ENCODE results near the gene TMEM175.

Gene TMEM175

DNA sequence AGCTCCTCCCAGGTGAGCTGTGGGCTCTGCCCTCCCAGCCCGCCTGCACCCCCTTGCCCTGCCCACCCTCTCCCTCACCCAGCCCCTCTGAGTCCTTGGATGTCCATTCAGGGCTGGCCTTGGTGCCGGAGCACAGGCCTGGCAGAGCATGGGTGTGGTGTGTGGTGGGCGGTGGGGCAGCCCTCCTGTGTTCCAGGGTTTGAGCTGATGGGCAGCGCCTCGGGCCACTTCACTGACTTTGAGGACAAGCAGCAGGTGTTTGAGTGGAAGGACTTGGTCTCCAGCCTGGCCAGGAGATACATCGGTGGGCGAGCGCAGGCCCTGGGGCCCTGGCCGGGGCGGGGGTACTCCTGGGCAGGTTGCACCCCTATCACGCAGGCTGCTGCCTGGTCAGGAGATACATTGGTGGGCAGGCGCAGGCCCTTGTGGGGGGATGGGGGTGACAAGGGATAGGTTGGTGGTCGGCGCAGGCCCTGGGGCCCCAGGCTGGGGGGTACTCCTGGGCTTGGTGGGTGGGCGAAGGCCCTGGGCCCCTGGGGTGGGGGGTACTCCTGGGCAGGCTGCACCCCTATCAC is 68.5 kb downstream of the TMEM175 start:
- TF ChIP-seq ZNF274 (IDR thresholded peaks at IDR 0.05; ENCODE audit: low read depth, low read length): no peak
- H3K4me3 ChIP-seq (ENCODE audit: low read length): no peak overlapping the region

DNA sequence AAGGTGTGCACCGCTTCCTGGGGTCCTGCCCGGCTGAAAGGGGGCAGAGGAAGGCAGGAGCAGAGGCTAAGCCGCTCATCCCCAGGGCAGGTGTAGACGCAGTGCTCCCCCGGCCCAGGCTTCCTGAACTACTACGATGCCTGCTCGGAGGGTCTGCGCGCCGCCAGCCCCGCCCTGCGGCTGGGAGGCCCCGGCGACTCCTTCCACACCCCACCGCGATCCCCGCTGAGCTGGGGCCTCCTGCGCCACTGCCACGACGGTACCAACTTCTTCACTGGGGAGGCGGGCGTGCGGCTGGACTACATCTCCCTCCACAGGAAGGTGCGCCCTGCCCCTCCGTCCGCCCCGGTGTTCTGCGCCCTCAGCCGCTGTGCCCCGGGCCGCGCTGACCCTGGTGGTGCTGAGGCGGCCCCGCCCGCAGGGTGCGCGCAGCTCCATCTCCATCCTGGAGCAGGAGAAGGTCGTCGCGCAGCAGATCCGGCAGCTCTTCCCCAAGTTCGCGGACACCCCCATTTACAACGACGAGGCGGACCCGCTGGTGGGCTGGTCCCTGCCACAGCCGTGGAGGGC is 69.4 kb downstream of the TMEM175 start:
- no peak for TF ChIP-seq ZNF274 (IDR thresholded peaks at IDR 0.05; ENCODE audit: low read depth, low read length)

DNA sequence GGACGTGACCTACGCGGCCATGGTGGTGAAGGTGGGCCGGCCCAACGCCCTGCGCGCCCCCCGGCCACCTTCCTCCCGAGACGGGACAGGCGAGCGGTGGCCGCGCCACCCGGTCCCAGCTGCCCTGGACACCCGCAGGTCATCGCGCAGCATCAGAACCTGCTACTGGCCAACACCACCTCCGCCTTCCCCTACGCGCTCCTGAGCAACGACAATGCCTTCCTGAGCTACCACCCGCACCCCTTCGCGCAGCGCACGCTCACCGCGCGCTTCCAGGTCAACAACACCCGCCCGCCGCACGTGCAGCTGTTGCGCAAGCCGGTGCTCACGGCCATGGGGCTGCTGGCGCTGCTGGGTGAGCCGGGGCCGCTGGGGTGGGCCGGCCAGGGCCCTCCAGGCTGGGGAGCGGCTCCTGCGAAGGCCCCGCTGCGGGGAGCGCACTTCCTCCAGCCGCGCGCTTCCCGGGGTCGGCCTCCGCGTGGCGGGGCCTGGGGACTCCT is 69.9 kb downstream of the TMEM175 start:
- no peak overlapping the region for H3K4me3 ChIP-seq (ENCODE audit: low read length)
- no peak for TF ChIP-seq ZNF274 (IDR thresholded peaks at IDR 0.05; ENCODE audit: low read depth, low read length)

More for the DNA sequence above, 69.4 kb downstream of the TMEM175 start:
- H3K4me3 ChIP-seq (ENCODE audit: low read length): no peak overlapping the region

DNA sequence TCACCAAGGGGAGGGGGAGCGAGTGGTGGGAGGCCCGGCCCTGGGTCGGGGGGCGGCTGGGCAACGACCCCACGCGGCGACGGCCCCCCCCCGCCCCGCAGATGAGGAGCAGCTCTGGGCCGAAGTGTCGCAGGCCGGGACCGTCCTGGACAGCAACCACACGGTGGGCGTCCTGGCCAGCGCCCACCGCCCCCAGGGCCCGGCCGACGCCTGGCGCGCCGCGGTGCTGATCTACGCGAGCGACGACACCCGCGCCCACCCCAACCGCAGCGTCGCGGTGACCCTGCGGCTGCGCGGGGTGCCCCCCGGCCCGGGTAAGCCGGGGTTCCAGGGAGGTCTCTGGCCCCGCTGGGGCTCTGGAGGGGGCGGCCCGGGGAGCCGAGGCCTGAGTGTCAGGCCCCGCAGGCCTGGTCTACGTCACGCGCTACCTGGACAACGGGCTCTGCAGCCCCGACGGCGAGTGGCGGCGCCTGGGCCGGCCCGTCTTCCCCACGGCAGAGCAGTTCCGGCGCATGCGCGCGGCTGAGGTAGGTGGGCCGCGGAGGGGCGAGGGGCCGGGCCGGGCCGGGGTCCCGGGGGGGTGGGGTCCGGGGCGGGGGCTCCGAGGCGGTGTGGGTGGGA is 70.5 kb downstream of the TMEM175 start:
- no peak overlapping the region for H3K4me3 ChIP-seq (ENCODE audit: low read length)
- no peak for TF ChIP-seq ZNF274 (IDR thresholded peaks at IDR 0.05; ENCODE audit: low read depth, low read length)

DNA sequence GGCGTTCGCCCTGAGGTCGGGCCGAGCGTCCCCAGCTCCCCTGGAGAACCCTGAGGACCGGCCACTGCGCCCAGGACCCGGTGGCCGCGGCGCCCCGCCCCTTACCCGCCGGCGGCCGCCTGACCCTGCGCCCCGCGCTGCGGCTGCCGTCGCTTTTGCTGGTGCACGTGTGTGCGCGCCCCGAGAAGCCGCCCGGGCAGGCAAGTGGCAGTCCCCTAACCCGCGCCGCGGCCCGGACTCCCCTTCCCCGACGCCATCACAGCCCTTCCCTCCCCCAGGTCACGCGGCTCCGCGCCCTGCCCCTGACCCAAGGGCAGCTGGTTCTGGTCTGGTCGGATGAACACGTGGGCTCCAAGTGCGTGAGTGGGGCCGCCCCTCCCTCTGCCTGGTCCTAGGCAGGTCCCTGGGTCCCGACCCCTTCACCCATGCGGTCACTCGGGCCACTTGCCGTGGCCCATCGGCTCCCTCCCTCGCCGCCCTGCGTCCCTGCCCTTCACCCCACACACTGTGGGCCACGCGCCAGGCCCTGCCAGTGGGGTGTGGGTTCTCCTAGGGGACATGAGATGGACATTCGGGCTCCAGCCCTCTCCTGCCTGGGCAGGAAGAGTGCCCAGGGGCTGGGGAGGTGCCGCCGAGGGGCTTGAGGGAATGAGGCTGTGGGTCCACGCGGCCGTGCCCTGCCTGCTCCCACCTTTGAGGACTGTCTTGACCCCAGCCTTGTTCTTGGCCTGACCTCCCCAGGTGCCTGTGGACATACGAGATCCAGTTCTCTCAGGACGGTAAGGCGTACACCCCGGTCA is 71.2 kb downstream of the TMEM175 start:
- no peak overlapping the region for H3K4me3 ChIP-seq (ENCODE audit: low read length)
- no peak for TF ChIP-seq ZNF274 (IDR thresholded peaks at IDR 0.05; ENCODE audit: low read depth, low read length)

DNA sequence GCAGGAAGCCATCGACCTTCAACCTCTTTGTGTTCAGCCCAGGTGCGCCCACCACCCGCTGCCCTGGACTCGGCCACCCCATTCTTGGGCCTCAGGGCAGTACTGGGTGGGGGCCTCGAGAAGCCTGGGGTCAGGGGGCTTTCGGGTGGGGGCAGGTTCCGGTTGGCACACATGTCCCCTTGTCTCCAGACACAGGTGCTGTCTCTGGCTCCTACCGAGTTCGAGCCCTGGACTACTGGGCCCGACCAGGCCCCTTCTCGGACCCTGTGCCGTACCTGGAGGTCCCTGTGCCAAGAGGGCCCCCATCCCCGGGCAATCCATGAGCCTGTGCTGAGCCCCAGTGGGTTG is 71.8 kb downstream of the TMEM175 start:
- no peak overlapping the region for H3K4me3 ChIP-seq (ENCODE audit: low read length)
- TF ChIP-seq ZNF274 (IDR thresholded peaks at IDR 0.05; ENCODE audit: low read depth, low read length): no peak

DNA sequence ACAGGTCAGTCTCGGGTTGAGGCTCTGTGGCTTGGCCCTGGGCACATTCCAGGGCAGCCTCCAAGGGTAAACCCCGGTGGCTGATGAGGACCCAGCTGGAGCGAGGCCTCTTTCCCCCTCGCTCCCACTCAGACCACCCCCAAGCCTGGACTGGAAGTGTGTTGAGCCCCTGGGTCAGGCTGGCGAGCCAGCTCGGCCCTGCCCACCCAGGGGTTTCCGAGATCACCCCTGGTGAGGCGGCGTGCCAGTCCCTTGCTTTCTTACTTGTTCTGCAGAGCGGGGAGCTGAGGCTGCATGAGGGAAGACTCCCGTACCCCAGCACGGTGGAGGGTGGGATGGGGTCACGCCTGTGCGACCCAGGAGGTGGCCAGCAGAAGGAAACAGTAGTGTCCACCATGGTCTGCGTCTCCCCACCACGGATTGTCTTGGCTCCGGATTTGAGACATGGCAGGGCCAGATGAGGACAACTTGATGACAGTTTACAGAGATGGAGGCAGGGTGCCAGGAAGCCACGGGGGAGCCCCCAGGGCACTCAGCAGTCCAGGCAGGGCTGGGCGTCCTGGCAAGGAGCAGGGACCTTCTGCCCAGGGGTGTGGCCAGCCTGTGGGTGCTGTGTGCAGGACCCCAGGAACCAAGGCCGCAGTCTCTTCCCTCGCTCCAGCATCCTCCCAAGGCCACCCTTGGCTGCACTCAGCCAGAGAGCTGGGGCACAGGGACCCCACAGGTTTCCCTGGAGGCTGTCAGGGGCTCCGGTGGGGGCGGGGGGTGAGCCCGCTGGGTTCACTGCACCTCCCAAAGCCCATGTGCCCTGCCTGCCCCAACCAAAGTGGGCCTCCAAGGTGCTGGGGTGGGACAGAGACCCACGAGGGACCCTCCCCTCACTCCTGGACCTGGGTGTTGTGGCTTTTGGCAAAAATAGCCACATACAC is 72.6 kb downstream of the TMEM175 start:
- no peak for TF ChIP-seq ZNF274 (IDR thresholded peaks at IDR 0.05; ENCODE audit: low read depth, low read length)
- H3K4me3 ChIP-seq (ENCODE audit: low read length): no peak overlapping the region

DNA sequence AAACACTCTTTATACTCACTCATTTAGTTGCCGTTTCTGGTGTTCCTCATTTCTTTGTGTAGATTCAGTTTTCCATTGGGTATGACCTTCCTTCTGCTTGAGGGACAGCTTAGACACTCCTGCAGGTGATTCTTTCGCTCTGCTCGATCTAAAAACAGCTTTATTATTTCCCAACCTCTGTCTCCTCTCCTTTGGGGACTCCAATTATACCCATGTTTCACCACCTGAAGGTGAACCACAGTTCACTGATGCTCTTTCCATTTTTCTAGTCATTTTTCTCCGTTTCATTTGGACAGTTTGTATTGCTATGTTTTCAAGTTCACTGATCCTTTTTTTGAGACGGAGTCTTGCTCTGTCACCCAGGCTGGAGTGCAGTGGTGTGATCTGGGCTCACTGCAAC is 74.6 kb downstream of the TMEM175 start:
- TF ChIP-seq ZNF274 (IDR thresholded peaks at IDR 0.05; ENCODE audit: low read depth, low read length): no peak
- no peak overlapping the region for H3K4me3 ChIP-seq (ENCODE audit: low read length)

Measured in GM08714 (cell line).